Mononuclear cell (primary cell): ENCODE results near the gene VPS35. TPM values are rescaled to one million over a fixed set of nuclear protein-coding genes. Genes with fewer than 3 reads are reported as not detected.
A peak's percentile ranks its signal among the peaks of the same experiment; 100 is the strongest.
"Not testable (repeated sequence)": the region's sequence is repeated elsewhere in the genome, so short reads cannot be mapped to it uniquely, and the experiment has no call there.

Source experiments
- H3K27me3 ChIP-seq: 2 replicates; pipeline ENCODE4 v1.6.0; 2011; ENCODE audit warnings: low read length, control low read depth; ENCODE audit not compliant: insufficient read depth
- H3K4me1 ChIP-seq: 2 replicates; pipeline ENCODE4 v1.5.1; 2011; ENCODE audit warnings: mild to moderate bottlenecking, low read length, control low read depth; ENCODE audit not compliant: insufficient read depth
- H3K4me3 ChIP-seq: 2 replicates; pipeline ENCODE4 v1.5.1; 2011; ENCODE audit warnings: mild to moderate bottlenecking, low read length, moderate library complexity
- H3K9me3 ChIP-seq: 2 replicates; pipeline ENCODE4 v1.5.1; 2011; ENCODE audit warnings: low read depth, mild to moderate bottlenecking, control low read depth, low read length
- total RNA-seq: library from RNA; depleted of rRNA; stranded (reverse); fragments of >200 nt; gene quantifications from one replicate; pipeline ENCODE4 v1.2.3, GENCODE V29; 2012

The VPS35 gene
- total RNA-seq, 1 donor = 51.4 TPM

- H3K27me3 ChIP-seq = no peaks in the 10 kb centered on the region
- no peaks in the 10 kb centered on the region for H3K4me1 ChIP-seq
- no peaks in the 10 kb centered on the region for H3K9me3 ChIP-seq
- H3K4me3 ChIP-seq = no peak overlapping the region
Measured at GRCh38 chr16:46649588-46650253, 39.3 kb downstream of the VPS35 start.

- Histone ChIP-seq H3K9me3 (no peaks in the 10 kb centered on the region), H3K4me1 (no peaks in the 10 kb centered on the region), H3K27me3 (no peaks in the 10 kb centered on the region), H3K4me3 (no peak overlapping the region)
Measured at GRCh38 chr16:46648656-46649055, 40.3 kb downstream of the VPS35 start.

GRCh38 chr16:46638947-46639925, 49.7 kb downstream of the VPS35 start:
- no peaks in the 10 kb centered on the region for H3K9me3 ChIP-seq
- H3K4me3 ChIP-seq = no peak overlapping the region
- no peaks in the 10 kb centered on the region for H3K4me1 ChIP-seq
- H3K27me3 ChIP-seq = no peaks in the 10 kb centered on the region

GRCh38 chr16:46632778-46633733, 55.9 kb downstream of the VPS35 start:
- Histone ChIP-seq H3K27me3 (no peaks in the 10 kb centered on the region), H3K4me3 (no peak overlapping the region), H3K4me1 (no peaks in the 10 kb centered on the region), H3K9me3 (no peaks in the 10 kb centered on the region)

GRCh38 chr16:46629331-46630219, 59.4 kb downstream of the VPS35 start:
- no peak overlapping the region for H3K4me3 ChIP-seq
- H3K27me3 ChIP-seq = no peaks in the 10 kb centered on the region
- no peaks in the 10 kb centered on the region for H3K4me1 ChIP-seq
- H3K9me3 ChIP-seq = no peaks in the 10 kb centered on the region

GRCh38 chr16:46627746-46628145, 61.2 kb downstream of the VPS35 start:
- H3K4me3 ChIP-seq = no peak overlapping the region
- no peaks in the 10 kb centered on the region for H3K9me3 ChIP-seq
- H3K4me1 ChIP-seq = no peaks in the 10 kb centered on the region
- H3K27me3 ChIP-seq = no peaks in the 10 kb centered on the region

- H3K9me3 ChIP-seq, H3K4me3 ChIP-seq, H3K27me3 ChIP-seq, H3K4me1 ChIP-seq: not testable (repeated sequence)
Measured at GRCh38 chr16:46626681-46627080, 62.3 kb downstream of the VPS35 start.

- peaks cover 22% of the 10 kb centered on the region for H3K4me1 ChIP-seq
- not testable (repeated sequence) for H3K27me3 ChIP-seq
Measured at GRCh38 chr16:46624862-46625261, 64.1 kb downstream of the VPS35 start.

GRCh38 chr16:46623707-46624106, 65.3 kb downstream of the VPS35 start:
- peaks cover 22% of the 10 kb centered on the region for H3K4me1 ChIP-seq
- H3K27me3 ChIP-seq, H3K4me3 ChIP-seq, H3K9me3 ChIP-seq: not testable (repeated sequence)

More at GRCh38 chr16:46624862-46625261, 64.1 kb downstream of the VPS35 start:
- not testable (repeated sequence) for H3K9me3 ChIP-seq, H3K4me3 ChIP-seq

GRCh38 chr16:46623246-46623645, 65.7 kb downstream of the VPS35 start:
- H3K27me3 ChIP-seq, H3K4me3 ChIP-seq, H3K9me3 ChIP-seq: not testable (repeated sequence)
- H3K4me1 ChIP-seq = peaks cover 22% of the 10 kb centered on the region

GRCh38 chr16:46621934-46622676, 66.9 kb downstream of the VPS35 start:
- Histone ChIP-seq H3K9me3 (no peaks in the 10 kb centered on the region), H3K4me3 (no peak overlapping the region), H3K4me1 (peaks cover 22% of the 10 kb centered on the region), H3K27me3 (no peaks in the 10 kb centered on the region)

GRCh38 chr16:46621006-46621933, 67.7 kb downstream of the VPS35 start, which contains the start of gene SHCBP1:
Gene SHCBP1 (minus strand): TSS chr16:46621379. CDS start chr16:46621359, 20 bp downstream.
- Histone ChIP-seq H3K4me1 (peaks cover 22% of the 10 kb centered on the region), H3K27me3 (no peaks in the 10 kb centered on the region), H3K9me3 (no peaks in the 10 kb centered on the region), H3K4me3 (peak within 1 kb of the TSS; percentile 59)
